ENCODE results near the gene ARHGAP35.
"Not testable (repeated sequence)": the region's sequence is repeated elsewhere in the genome, so short reads cannot be mapped to it uniquely, and the experiment has no call there.

ARHGAP35 gene

DNA sequence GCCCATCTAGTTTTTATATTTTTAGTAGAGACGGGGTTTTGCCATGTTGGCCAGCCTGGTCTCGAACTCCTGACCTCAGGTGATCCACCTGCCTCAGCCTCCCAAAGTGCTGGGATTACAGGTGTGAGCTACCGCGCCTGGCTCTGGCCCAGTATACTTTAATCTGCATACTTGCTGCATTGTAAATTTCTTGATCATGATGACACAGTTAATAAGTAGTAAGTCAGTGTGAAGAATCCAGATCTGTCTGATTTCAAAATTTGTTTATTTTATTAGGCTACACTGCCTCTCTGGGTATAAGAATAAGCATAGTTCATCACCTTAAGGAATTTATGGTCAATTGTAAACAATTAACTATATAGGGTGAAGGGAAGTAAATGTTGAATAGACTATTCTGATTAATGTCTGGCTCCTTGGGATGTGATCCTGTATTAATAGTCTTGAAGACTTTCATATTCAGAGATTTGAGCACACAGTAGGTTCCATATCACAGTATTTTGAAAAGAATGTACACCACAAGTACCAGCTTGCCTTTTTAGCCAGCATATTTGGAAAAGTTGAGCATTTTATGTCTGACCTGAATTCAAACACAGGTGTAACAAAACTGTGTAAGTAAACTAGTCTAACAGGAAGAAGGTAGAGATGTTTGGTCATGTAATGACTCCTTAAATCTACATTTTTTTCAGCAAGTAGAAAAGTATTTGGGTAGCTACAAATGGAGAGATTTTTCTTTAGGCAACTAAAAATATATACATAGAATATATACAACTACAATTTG, 7.4 kb downstream of the ARHGAP35 start:
- DNase-seq (ENCODE audit: low read depth) = no peak
- no peak overlapping the region for H3K4me3 ChIP-seq (ENCODE audit: control insufficient read depth, low read depth, low read length)
- TF ChIP-seq CTCF (IDR thresholded peaks at IDR 0.05; ENCODE audit: control insufficient read depth, insufficient read depth, low read depth, low read length, missing control alignments) = no peak

DNA sequence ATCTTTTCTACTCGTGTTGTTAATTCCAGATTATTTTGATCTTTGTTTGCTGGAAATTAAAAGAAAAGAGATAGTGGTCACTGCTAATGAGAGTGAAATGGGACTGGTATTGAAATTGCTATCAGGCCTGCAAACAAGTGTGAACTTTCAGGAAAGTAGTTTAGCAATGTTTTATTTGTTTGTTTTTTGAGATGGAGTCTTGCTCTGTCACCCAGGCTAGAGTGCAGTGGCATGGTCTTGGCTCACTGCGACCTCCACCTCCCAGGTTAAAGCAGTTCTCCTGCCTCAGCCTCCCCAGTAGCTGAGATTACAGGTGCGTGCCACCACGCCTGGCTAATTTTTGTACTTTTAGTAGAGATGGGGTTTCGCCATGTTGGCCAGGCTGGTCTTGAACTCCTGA, 10.4 kb downstream of the ARHGAP35 start:
- not testable (repeated sequence) for DNase-seq (ENCODE audit: low read depth); H3K4me3 ChIP-seq (ENCODE audit: control insufficient read depth, low read depth, low read length)

- DNase-seq (ENCODE audit: low read depth) = no peak
- no peak overlapping the region for H3K4me3 ChIP-seq (ENCODE audit: control insufficient read depth, low read depth, low read length)
- no peak for TF ChIP-seq CTCF (IDR thresholded peaks at IDR 0.05; ENCODE audit: control insufficient read depth, insufficient read depth, low read depth, low read length, missing control alignments)
These were observed 12.2 kb downstream of the ARHGAP35 start for GRCh38 chr19:46872967-46873366.

DNA sequence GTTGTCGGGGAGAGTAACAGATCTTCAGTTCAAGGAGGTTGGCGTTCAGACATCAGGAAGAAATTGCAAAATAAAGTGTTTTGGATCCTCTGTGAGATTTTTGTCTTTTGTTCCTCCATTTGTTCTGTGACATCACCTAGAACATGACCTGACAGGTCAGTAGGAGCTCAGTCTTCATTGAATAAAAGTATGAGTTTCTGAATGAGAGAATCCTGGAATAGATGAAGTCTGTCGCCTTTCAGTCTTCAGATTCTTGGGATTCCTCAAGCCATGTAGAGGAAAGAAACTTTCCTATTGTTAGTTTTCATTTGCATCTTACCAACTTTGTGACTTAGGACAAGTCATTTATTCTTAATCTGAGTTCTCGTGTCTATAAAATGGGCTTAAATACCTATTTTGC, 14.4 kb downstream of the ARHGAP35 start:
- H3K4me3 ChIP-seq (ENCODE audit: control insufficient read depth, low read depth, low read length) = no peak overlapping the region
- no peak for DNase-seq (ENCODE audit: low read depth)
- no peak for TF ChIP-seq CTCF (IDR thresholded peaks at IDR 0.05; ENCODE audit: control insufficient read depth, insufficient read depth, low read depth, low read length, missing control alignments)

GRCh38 chr19:46875657-46876056, 14.9 kb downstream of the ARHGAP35 start:
- no peak overlapping the region for H3K4me3 ChIP-seq (ENCODE audit: control insufficient read depth, low read depth, low read length)
- no peak for TF ChIP-seq CTCF (IDR thresholded peaks at IDR 0.05; ENCODE audit: control insufficient read depth, insufficient read depth, low read depth, low read length, missing control alignments)
- no peak for DNase-seq (ENCODE audit: low read depth)

GRCh38 chr19:46878613-46879375, 18.0 kb downstream of the ARHGAP35 start:
- DNase-seq (ENCODE audit: low read depth) = no peak
- H3K4me3 ChIP-seq (ENCODE audit: control insufficient read depth, low read depth, low read length) = no peak overlapping the region
- TF ChIP-seq CTCF (IDR thresholded peaks at IDR 0.05; ENCODE audit: control insufficient read depth, insufficient read depth, low read depth, low read length, missing control alignments) = no peak

GRCh38 chr19:46880431-46880830, 19.6 kb downstream of the ARHGAP35 start:
- TF ChIP-seq CTCF (IDR thresholded peaks at IDR 0.05; ENCODE audit: control insufficient read depth, insufficient read depth, low read depth, low read length, missing control alignments) = no peak
- DNase-seq (ENCODE audit: low read depth) = no peak
- no peak overlapping the region for H3K4me3 ChIP-seq (ENCODE audit: control insufficient read depth, low read depth, low read length)
